ENCODE measurements around the gene THSD4.

The THSD4 gene

GRCh38 chr15:71811036-71811736 is 695.9 kb downstream of the THSD4 start:
- H3K9me3 ChIP-seq (ENCODE audit: control extremely low read depth in 1 of 5, control insufficient read depth in 4 of 5, insufficient read depth in 2 of 5, low read depth in 1 of 5, low read length in 4 of 5) = no peaks in the 10 kb centered on the region
- no peak overlapping the region for H3K4me3 ChIP-seq (ENCODE audit: control insufficient read depth in 1 of 7, extremely low read depth in 1 of 7, insufficient read depth in 4 of 7, low read depth in 2 of 7, low read length in 6 of 7)
- H3K27me3 ChIP-seq (replicated peaks in 2 of 5; ENCODE audit: control insufficient read depth in 4 of 5, insufficient read depth in 5 of 5, low read length in 4 of 5) = no peaks in the 10 kb centered on the region
- peaks cover 0 to 4% (median 0%) of the 10 kb centered on the region in 4 experiments for H3K4me1 ChIP-seq (ENCODE audit: control extremely low read depth in 1 of 4, control insufficient read depth in 4 of 4, insufficient read depth in 4 of 4, low read length in 3 of 4)
- ChIA-PET POLR2A (no interaction called here), CTCF (no interaction called here)
- H3K36me3 ChIP-seq (ENCODE audit: control insufficient read depth in 4 of 4, insufficient read depth in 4 of 4, low read length in 3 of 4) = no peaks in the 10 kb centered on the region
- WGBS (ENCODE audit: insufficient coverage) = 98% methylated on average over 27 of the region's 27 CpGs
- no peak overlapping the region for H3K27ac ChIP-seq (ENCODE audit: insufficient read depth in 1 of 2, low read depth in 1 of 2, low read length in 2 of 2, poor library complexity in 1 of 2, severe bottlenecking in 2 of 2)
- DNase-seq = no peak

DNA sequence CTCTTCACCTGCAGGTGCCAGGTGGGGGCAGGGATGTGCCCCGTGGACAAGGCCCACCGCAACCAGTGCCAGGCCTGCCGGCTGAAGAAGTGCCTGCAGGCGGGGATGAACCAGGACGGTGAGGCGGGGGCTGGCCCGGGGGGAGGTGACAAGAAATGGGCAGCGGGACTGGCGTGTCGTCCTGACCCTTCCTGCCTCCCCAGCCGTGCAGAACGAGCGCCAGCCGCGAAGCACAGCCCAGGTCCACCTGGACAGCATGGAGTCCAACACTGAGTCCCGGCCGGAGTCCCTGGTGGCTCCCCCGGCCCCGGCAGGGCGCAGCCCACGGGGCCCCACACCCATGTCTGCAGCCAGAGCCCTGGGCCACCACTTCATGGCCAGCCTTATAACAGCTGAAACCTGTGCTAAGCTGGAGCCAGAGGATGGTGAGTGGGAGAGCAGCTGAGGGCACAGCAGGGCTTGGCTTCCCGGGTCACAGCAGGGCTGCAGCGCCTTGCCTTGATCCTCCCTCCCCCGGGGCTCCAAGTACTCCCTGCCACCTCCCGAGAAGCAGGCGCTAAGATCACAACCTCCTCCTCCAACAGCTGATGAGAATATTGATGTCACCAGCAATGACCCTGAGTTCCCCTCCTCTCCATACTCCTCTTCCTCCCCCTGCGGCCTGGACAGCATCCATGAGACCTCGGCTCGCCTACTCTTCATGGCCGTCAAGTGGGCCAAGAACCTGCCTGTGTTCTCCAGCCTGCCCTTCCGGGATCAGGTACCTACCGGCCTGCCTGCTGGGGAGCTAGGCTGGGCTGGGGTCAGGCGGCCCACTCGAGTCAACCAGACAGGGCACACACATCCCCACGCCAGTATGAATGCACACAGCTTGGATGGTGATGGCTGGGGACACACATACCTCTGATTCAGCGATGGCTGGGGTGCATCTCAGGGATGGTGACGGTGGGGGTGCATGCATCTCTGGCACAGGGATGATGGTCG is 696.8 kb downstream of the THSD4 start:
- ChIA-PET CTCF (interaction anchor here (0.6 kb wide), 1 partner anchor 9 kb away, joined by 3 read pairs; no protein-coding TSS in a partner anchor), POLR2A (no interaction called here)
- no peaks in the 10 kb centered on the region for H3K27me3 ChIP-seq (replicated peaks in 2 of 5; ENCODE audit: control insufficient read depth in 4 of 5, insufficient read depth in 5 of 5, low read length in 4 of 5)
- no peaks in the 10 kb centered on the region for H3K36me3 ChIP-seq (ENCODE audit: control insufficient read depth in 4 of 4, insufficient read depth in 4 of 4, low read length in 3 of 4)
- no peak overlapping the region for H3K27ac ChIP-seq (ENCODE audit: insufficient read depth in 1 of 2, low read depth in 1 of 2, low read length in 2 of 2, poor library complexity in 1 of 2, severe bottlenecking in 2 of 2)
- no peak overlapping the region for H3K4me3 ChIP-seq (ENCODE audit: control insufficient read depth in 1 of 7, extremely low read depth in 1 of 7, insufficient read depth in 4 of 7, low read depth in 2 of 7, low read length in 6 of 7)
- no peaks in the 10 kb centered on the region for H3K9me3 ChIP-seq (ENCODE audit: control extremely low read depth in 1 of 5, control insufficient read depth in 4 of 5, insufficient read depth in 2 of 5, low read depth in 1 of 5, low read length in 4 of 5)
- no peak for DNase-seq
- WGBS (ENCODE audit: insufficient coverage) = 97% methylated on average over 32 of the region's 38 CpGs
- peaks cover 0 to 2% (median 0%) of the 10 kb centered on the region in 4 experiments for H3K4me1 ChIP-seq (ENCODE audit: control extremely low read depth in 1 of 4, control insufficient read depth in 4 of 4, insufficient read depth in 4 of 4, low read length in 3 of 4)

DNA sequence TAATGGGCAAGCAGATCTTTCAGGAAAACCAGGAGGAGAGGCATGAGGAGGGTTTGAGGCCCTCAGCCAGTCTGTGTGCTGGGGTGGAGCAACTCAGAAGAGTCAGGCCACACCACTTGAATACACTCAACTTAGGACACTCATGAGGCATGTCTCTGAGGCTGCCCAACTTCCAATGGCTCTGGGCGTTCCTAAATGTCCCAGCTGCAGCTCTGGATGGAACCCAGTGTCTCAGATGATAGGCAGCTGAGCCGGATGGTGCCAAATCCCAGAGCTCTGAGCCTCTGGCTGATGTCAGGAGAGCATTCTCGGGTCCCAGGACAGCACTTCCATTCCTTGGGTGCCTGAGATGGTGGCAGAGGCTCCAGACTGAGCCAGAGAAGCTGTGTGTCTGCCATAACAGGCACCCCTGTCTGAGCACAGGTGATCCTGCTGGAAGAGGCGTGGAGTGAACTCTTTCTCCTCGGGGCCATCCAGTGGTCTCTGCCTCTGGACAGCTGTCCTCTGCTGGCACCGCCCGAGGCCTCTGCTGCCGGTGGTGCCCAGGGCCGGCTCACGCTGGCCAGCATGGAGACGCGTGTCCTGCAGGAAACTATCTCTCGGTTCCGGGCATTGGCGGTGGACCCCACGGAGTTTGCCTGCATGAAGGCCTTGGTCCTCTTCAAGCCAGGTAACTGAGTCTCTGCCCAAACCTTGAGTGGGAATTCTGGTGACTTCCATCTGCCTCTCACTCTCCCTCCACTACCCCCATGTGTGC is 697.9 kb downstream of the THSD4 start:
- WGBS (ENCODE audit: insufficient coverage) = 97% methylated on average over 16 of the region's 16 CpGs

DNA sequence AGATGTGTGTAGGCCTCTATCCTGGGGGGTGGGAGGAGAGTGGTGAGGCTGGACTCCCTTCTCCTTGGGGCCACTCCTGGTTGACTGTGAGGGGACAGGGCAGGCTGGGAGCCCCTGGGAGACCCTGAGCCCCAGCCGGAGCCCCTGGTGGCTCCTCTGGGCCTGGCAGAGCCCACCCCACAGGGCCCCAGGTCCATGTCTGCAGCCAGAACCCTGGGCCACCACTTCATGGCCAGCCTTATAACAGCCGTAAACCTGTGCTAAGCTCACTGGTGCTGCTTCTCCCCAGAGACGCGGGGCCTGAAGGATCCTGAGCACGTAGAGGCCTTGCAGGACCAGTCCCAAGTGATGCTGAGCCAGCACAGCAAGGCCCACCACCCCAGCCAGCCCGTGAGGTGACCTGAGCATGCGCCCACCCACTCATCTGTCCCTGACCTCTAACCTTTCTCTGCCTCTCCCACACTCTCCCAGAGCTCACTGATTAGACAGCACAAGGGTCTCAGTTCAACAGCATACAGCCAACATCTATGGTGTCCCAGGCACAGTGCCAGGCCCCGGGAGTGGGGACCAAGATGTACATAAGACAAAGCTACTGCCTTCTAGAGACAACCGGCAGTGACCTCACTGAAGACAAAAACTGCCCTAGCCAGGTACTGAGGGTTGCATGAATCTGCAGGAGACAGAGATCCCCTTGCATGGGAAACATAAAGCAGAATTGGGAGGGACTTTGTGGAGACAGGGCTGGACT is 698.6 kb downstream of the THSD4 start:
- no peak overlapping the region for H3K27ac ChIP-seq (ENCODE audit: insufficient read depth in 1 of 2, low read depth in 1 of 2, low read length in 2 of 2, poor library complexity in 1 of 2, severe bottlenecking in 2 of 2)
- peaks cover 0 to 2% (median 0%) of the 10 kb centered on the region in 5 experiments for H3K9me3 ChIP-seq (ENCODE audit: control extremely low read depth in 1 of 5, control insufficient read depth in 4 of 5, insufficient read depth in 2 of 5, low read depth in 1 of 5, low read length in 4 of 5)
- H3K27me3 ChIP-seq (replicated peaks in 2 of 5; ENCODE audit: control insufficient read depth in 4 of 5, insufficient read depth in 5 of 5, low read length in 4 of 5) = no peaks in the 10 kb centered on the region
- no peak for DNase-seq
- H3K36me3 ChIP-seq (ENCODE audit: control insufficient read depth in 4 of 4, insufficient read depth in 4 of 4, low read length in 3 of 4) = no peaks in the 10 kb centered on the region
- no peak overlapping the region for H3K4me3 ChIP-seq (ENCODE audit: control insufficient read depth in 1 of 7, extremely low read depth in 1 of 7, insufficient read depth in 4 of 7, low read depth in 2 of 7, low read length in 6 of 7)
- ChIA-PET CTCF (interaction anchor here (0.8 kb wide), 1 partner anchor 8 kb away, joined by 3 read pairs; no protein-coding TSS in a partner anchor), POLR2A (no interaction called here)
- no peaks in the 10 kb centered on the region for H3K4me1 ChIP-seq (ENCODE audit: control extremely low read depth in 1 of 4, control insufficient read depth in 4 of 4, insufficient read depth in 4 of 4, low read length in 3 of 4)
- WGBS (ENCODE audit: insufficient coverage) = 98% methylated on average over 9 of the region's 9 CpGs

More for the DNA sequence above, 697.9 kb downstream of the THSD4 start:
- Histone ChIP-seq H3K36me3 (ENCODE audit: control insufficient read depth in 4 of 4, insufficient read depth in 4 of 4, low read length in 3 of 4) (no peaks in the 10 kb centered on the region), H3K4me1 (ENCODE audit: control extremely low read depth in 1 of 4, control insufficient read depth in 4 of 4, insufficient read depth in 4 of 4, low read length in 3 of 4) (no peaks in the 10 kb centered on the region), H3K9me3 (ENCODE audit: control extremely low read depth in 1 of 5, control insufficient read depth in 4 of 5, insufficient read depth in 2 of 5, low read depth in 1 of 5, low read length in 4 of 5) (peaks cover 0 to under 1% (median 0%) of the 10 kb centered on the region in 5 experiments), H3K27ac (ENCODE audit: insufficient read depth in 1 of 2, low read depth in 1 of 2, low read length in 2 of 2, poor library complexity in 1 of 2, severe bottlenecking in 2 of 2) (no peak overlapping the region), H3K27me3 (replicated peaks in 2 of 5; ENCODE audit: control insufficient read depth in 4 of 5, insufficient read depth in 5 of 5, low read length in 4 of 5) (no peaks in the 10 kb centered on the region), H3K4me3 (ENCODE audit: control insufficient read depth in 1 of 7, extremely low read depth in 1 of 7, insufficient read depth in 4 of 7, low read depth in 2 of 7, low read length in 6 of 7) (no peak overlapping the region)
- POLR2A ChIA-PET = no interaction called here
- no peak for DNase-seq
- CTCF ChIA-PET = interaction anchor here (0.6 kb wide), 1 partner anchor 11 kb away, joined by 3 read pairs; no protein-coding TSS in a partner anchor

GRCh38 chr15:71815301-71815700 is 700.0 kb downstream of the THSD4 start:
- H3K9me3 ChIP-seq (ENCODE audit: control extremely low read depth in 1 of 5, control insufficient read depth in 4 of 5, insufficient read depth in 2 of 5, low read depth in 1 of 5, low read length in 4 of 5) = peaks cover 0 to 13% (median 2%) of the 10 kb centered on the region in 5 experiments
- no peak overlapping the region for H3K27ac ChIP-seq (ENCODE audit: insufficient read depth in 1 of 2, low read depth in 1 of 2, low read length in 2 of 2, poor library complexity in 1 of 2, severe bottlenecking in 2 of 2)
- H3K27me3 ChIP-seq (replicated peaks in 2 of 5; ENCODE audit: control insufficient read depth in 4 of 5, insufficient read depth in 5 of 5, low read length in 4 of 5) = no peaks in the 10 kb centered on the region
- no peak for DNase-seq
- H3K4me1 ChIP-seq (ENCODE audit: control extremely low read depth in 1 of 4, control insufficient read depth in 4 of 4, insufficient read depth in 4 of 4, low read length in 3 of 4) = no peaks in the 10 kb centered on the region
- 100% methylated on average over 1 of the region's 3 CpGs for WGBS (ENCODE audit: insufficient coverage)
- H3K4me3 ChIP-seq (ENCODE audit: control insufficient read depth in 1 of 7, extremely low read depth in 1 of 7, insufficient read depth in 4 of 7, low read depth in 2 of 7, low read length in 6 of 7) = no peak overlapping the region
- ChIA-PET POLR2A (no interaction called here), CTCF (no interaction called here)
- no peaks in the 10 kb centered on the region for H3K36me3 ChIP-seq (ENCODE audit: control insufficient read depth in 4 of 4, insufficient read depth in 4 of 4, low read length in 3 of 4)

- CTCF ChIA-PET = no interaction called here
- Histone ChIP-seq H3K27me3 (replicated peaks in 2 of 5; ENCODE audit: control insufficient read depth in 4 of 5, insufficient read depth in 5 of 5, low read length in 4 of 5) (no peaks in the 10 kb centered on the region), H3K4me1 (ENCODE audit: control extremely low read depth in 1 of 4, control insufficient read depth in 4 of 4, insufficient read depth in 4 of 4, low read length in 3 of 4) (no peaks in the 10 kb centered on the region), H3K9me3 (ENCODE audit: control extremely low read depth in 1 of 5, control insufficient read depth in 4 of 5, insufficient read depth in 2 of 5, low read depth in 1 of 5, low read length in 4 of 5) (peaks cover 0 to 26% (median 15%) of the 10 kb centered on the region in 5 experiments), H3K4me3 (ENCODE audit: control insufficient read depth in 1 of 7, extremely low read depth in 1 of 7, insufficient read depth in 4 of 7, low read depth in 2 of 7, low read length in 6 of 7) (no peak overlapping the region), H3K36me3 (ENCODE audit: control insufficient read depth in 4 of 4, insufficient read depth in 4 of 4, low read length in 3 of 4) (peaks cover 0 to 8% (median 2%) of the 10 kb centered on the region in 4 experiments), H3K27ac (ENCODE audit: insufficient read depth in 1 of 2, low read depth in 1 of 2, low read length in 2 of 2, poor library complexity in 1 of 2, severe bottlenecking in 2 of 2) (no peak overlapping the region)
- WGBS (ENCODE audit: insufficient coverage) = 96% methylated on average over 11 of the region's 13 CpGs
- POLR2A ChIA-PET = no interaction called here
- DNase-seq = no peak
These were observed 702.1 kb downstream of the THSD4 start for GRCh38 chr15:71817351-71817750.
